Colonic mucosa (tissue), 4 donors: ENCODE measurements around the gene PLXNA2. TPM values are rescaled to one million over a fixed set of nuclear protein-coding genes. Genes with fewer than 3 reads are reported as not detected.
A peak's percentile ranks its signal among the peaks of the same experiment; 100 is the strongest.

ENCODE experiments used
- DNase-seq: peaks from one replicate; pipeline ENCODE4 v3.0.0-alpha.2; 2020
- H3K27ac ChIP-seq: fragments of 200-600 bp; one replicate; pipeline ENCODE4 v1.8.0; 2021
- H3K27me3 ChIP-seq: fragments of 200-600 bp; one replicate; pipeline ENCODE4 v1.8.0; 2021
- H3K36me3 ChIP-seq: fragments of 200-600 bp; one replicate; pipeline ENCODE4 v1.8.0; 2021
- H3K4me1 ChIP-seq: fragments of 200-600 bp; one replicate; pipeline ENCODE4 v1.8.0; 2021; ENCODE audit warnings: mild to moderate bottlenecking
- H3K4me3 ChIP-seq: fragments of 200-600 bp; one replicate; pipeline ENCODE4 v1.8.0; 2021
- H3K9ac ChIP-seq, 2 donors: one replicate each; pipeline ENCODE4 v1.7.0; 2013; ENCODE audit warnings: control low read depth in 2 of 2, low read depth in 2 of 2, low read length in 2 of 2
- H3K9me3 ChIP-seq: fragments of 200-600 bp; one replicate; pipeline ENCODE4 v1.8.0; 2021
- CTCF ChIP-seq: fragments of 200-600 bp; IDR thresholded peaks from one replicate; pipeline ENCODE4 v1.8.0; 2022; ENCODE audit warnings: antibody characterized with exemption, mild to moderate bottlenecking
- intact Hi-C: fragments of 100-400 bp; cut with DNase I; formaldehyde crosslinking; loops from one replicate; pipeline ENCODE4 v1.14.1; 2022
- total RNA-seq, 2 donors: library from RNA; stranded (reverse); fragmentation: NEBNext Ultra II Directional in 1 of 2; extraction: Animal tissue kit (Norgen Biotek cat#: 25700) in 1 of 2; gene quantifications; one replicate each; pipeline ENCODE4 v1.2.1, GENCODE V29; 2021
- donor health status: healthy.
- donor health status: DM: no; HTN: no; CAD: no.
- donor health status: DM: no; HTN: no; CAD: no.

The PLXNA2 gene
- total RNA-seq, 2 donors from 2014 or later, result 46.1 to 81.6 TPM

- DNase-seq, result no peak
- no peak for TF ChIP-seq CTCF
- no peak overlapping the region for H3K27ac ChIP-seq
- no peaks in the 10 kb centered on the region for H3K27me3 ChIP-seq
- no peaks in the 10 kb centered on the region for H3K36me3 ChIP-seq
- no peak overlapping the region for H3K4me3 ChIP-seq
- intact Hi-C loops, result no loop called here
- no peaks in the 10 kb centered on the region for H3K4me1 ChIP-seq
- H3K9ac ChIP-seq, result no peak overlapping the region
- no peaks in the 10 kb centered on the region for H3K9me3 ChIP-seq
Measured at GRCh38 chr1:208122612-208123358, 121.4 kb downstream of the PLXNA2 start.

- Histone ChIP-seq H3K9me3 (no peaks in the 10 kb centered on the region), H3K27ac (no peak overlapping the region), H3K9ac (no peak overlapping the region), H3K4me1 (no peaks in the 10 kb centered on the region), H3K27me3 (no peaks in the 10 kb centered on the region), H3K36me3 (no peaks in the 10 kb centered on the region), H3K4me3 (no peak overlapping the region)
- no peak for TF ChIP-seq CTCF
- no peak for DNase-seq
- intact Hi-C loops, result no loop called here
Measured at GRCh38 chr1:208121813-208122364, 122.3 kb downstream of the PLXNA2 start.

GRCh38 chr1:208120431-208120790 is 123.8 kb downstream of the PLXNA2 start:
- no peak overlapping the region for H3K27ac ChIP-seq
- H3K4me3 ChIP-seq, result no peak overlapping the region
- no peaks in the 10 kb centered on the region for H3K9me3 ChIP-seq
- intact Hi-C loops, result no loop called here
- H3K9ac ChIP-seq, result no peak overlapping the region
- no peaks in the 10 kb centered on the region for H3K27me3 ChIP-seq
- DNase-seq, result no peak
- no peak for TF ChIP-seq CTCF
- no peaks in the 10 kb centered on the region for H3K36me3 ChIP-seq
- no peaks in the 10 kb centered on the region for H3K4me1 ChIP-seq

- Histone ChIP-seq H3K4me3 (no peak overlapping the region), H3K9me3 (no peaks in the 10 kb centered on the region), H3K27ac (no peak overlapping the region), H3K4me1 (no peaks in the 10 kb centered on the region), H3K27me3 (no peaks in the 10 kb centered on the region), H3K9ac (no peak overlapping the region), H3K36me3 (no peaks in the 10 kb centered on the region)
- TF ChIP-seq CTCF, result no peak
- peak; percentile 31 for DNase-seq
- intact Hi-C loops, result no loop called here
Measured at GRCh38 chr1:208118841-208119606, 125.2 kb downstream of the PLXNA2 start.

GRCh38 chr1:208118306-208118705 is 125.9 kb downstream of the PLXNA2 start:
- intact Hi-C loops, result no loop called here
- TF ChIP-seq CTCF, result no peak
- no peak overlapping the region for H3K9ac ChIP-seq
- no peak overlapping the region for H3K27ac ChIP-seq
- no peaks in the 10 kb centered on the region for H3K9me3 ChIP-seq
- no peaks in the 10 kb centered on the region for H3K27me3 ChIP-seq
- no peak for DNase-seq
- no peaks in the 10 kb centered on the region for H3K36me3 ChIP-seq
- no peak overlapping the region for H3K4me3 ChIP-seq
- no peaks in the 10 kb centered on the region for H3K4me1 ChIP-seq
